GM23338 (cell line): ENCODE data around the gene SLC22A16. TPM values are rescaled to one million over a fixed set of nuclear protein-coding genes. Genes with fewer than 3 reads are reported as not detected.

Experiments
- ATAC-seq: fragments of 200-7000 bp; cut with Tn5 transposase; 3 replicates; pipeline ENCODE4 v1.9.1; 2020
- DNase-seq: peaks from one replicate; pipeline ENCODE4 v3.0.0-alpha.2; 2015; ENCODE audit warnings: low spot score
- H2AFZ ChIP-seq: fragments of 200-600 bp; sonication (generic); 2 replicates; pipeline ENCODE4 v1.8.0; 2016; ENCODE audit warnings: antibody characterized with exemption, mild to moderate bottlenecking, moderate library complexity
- H3F3A ChIP-seq: fragments of 200-600 bp; sonication (generic); replicated peaks from 2 replicates; pipeline ENCODE4 v1.8.0; 2017; ENCODE audit warnings: antibody characterized with exemption, mixed run types, low read depth
- H3K27ac ChIP-seq: fragments of 200-600 bp; sonication (generic); 2 replicates; pipeline ENCODE4 v1.6.1; 2016; ENCODE audit warnings: low read depth
- H3K27me3 ChIP-seq: fragments of 200-600 bp; sonication (generic); 2 replicates; pipeline ENCODE4 v1.8.0; 2016; ENCODE audit warnings: mild to moderate bottlenecking, mixed run types, moderate library complexity; ENCODE audit not compliant: insufficient read depth
- H3K36me3 ChIP-seq: fragments of 200-600 bp; sonication (generic); 2 replicates; pipeline ENCODE4 v1.8.0; 2016; ENCODE audit warnings: mild to moderate bottlenecking; ENCODE audit not compliant: insufficient read depth
- H3K4me1 ChIP-seq: fragments of 200-600 bp; sonication (generic); 2 replicates; pipeline ENCODE4 v1.8.0; 2016; ENCODE audit warnings: mild to moderate bottlenecking, moderate library complexity; ENCODE audit not compliant: insufficient read depth
- H3K4me2 ChIP-seq: fragments of 200-600 bp; sonication (generic); 2 replicates; pipeline ENCODE4 v1.7.1; 2017; ENCODE audit warnings: mixed run types
- H3K4me3 ChIP-seq: fragments of 200-600 bp; sonication (generic); 2 replicates; pipeline ENCODE4 v1.6.1; 2016; ENCODE audit warnings: mixed run types
- H3K79me2 ChIP-seq: fragments of 200-600 bp; sonication (generic); replicated peaks from 2 replicates; pipeline ENCODE4 v1.8.0; 2017; ENCODE audit warnings: mild to moderate bottlenecking; ENCODE audit not compliant: insufficient read depth
- H3K9me2 ChIP-seq: fragments of 200-600 bp; sonication (generic); 2 replicates; pipeline ENCODE4 v1.8.0; 2017; ENCODE audit not compliant: insufficient read depth
- H4K20me1 ChIP-seq: fragments of 200-600 bp; sonication (generic); replicated peaks from 2 replicates; pipeline ENCODE4 v1.8.0; 2017; ENCODE audit warnings: mild to moderate bottlenecking; ENCODE audit not compliant: insufficient read depth
- H3K27ac Mint-ChIP-seq: 2 replicates; pipeline ENCODE4 v1.8.0; 2020; ENCODE audit warnings: inconsistent platforms, mild to moderate bottlenecking, moderate library complexity, mixed read lengths
- H3K27me3 Mint-ChIP-seq: 3 replicates; pipeline ENCODE4 v1.8.0; 2022; ENCODE audit warnings: low read depth, mild to moderate bottlenecking, moderate library complexity, mixed read lengths, inconsistent platforms; ENCODE audit not compliant: insufficient read depth, poor library complexity
- H3K36me3 Mint-ChIP-seq: 3 replicates; pipeline ENCODE4 v1.8.0; 2021; ENCODE audit warnings: low read depth, mild to moderate bottlenecking, inconsistent platforms, moderate library complexity, mixed read lengths
- H3K4me1 Mint-ChIP-seq: 3 replicates; pipeline ENCODE4 v1.8.0; 2020; ENCODE audit warnings: mild to moderate bottlenecking, inconsistent platforms, mixed read lengths
- H3K4me3 Mint-ChIP-seq: 3 replicates; pipeline ENCODE4 v1.8.0; 2021; ENCODE audit warnings: moderate library complexity, mild to moderate bottlenecking, inconsistent platforms, mixed read lengths
- H3K9me3 Mint-ChIP-seq: 3 replicates; pipeline ENCODE4 v1.8.0; 2020; ENCODE audit warnings: moderate library complexity, mild to moderate bottlenecking, inconsistent platforms, mixed read lengths
- CREB1 ChIP-seq: fragments of 250-450 bp; sonication (Bioruptor Pico); IDR thresholded peaks from 2 replicates; pipeline ENCODE4 v1.5.0; 2020; ENCODE audit warnings: low read depth, mild to moderate bottlenecking, moderate library complexity
- CTCF ChIP-seq, 2 experiments: fragments of 200-600 bp in 1 of 2; sonication (generic) in 1 of 2; conservative IDR thresholded peaks; 2 replicates each; pipeline versions ENCODE4 v1.5.1 to v1.6.1; 2016 to 2017; ENCODE audit warnings: antibody characterized with exemption in 2 of 2, low read depth in 2 of 2, mild to moderate bottlenecking in 2 of 2, moderate library complexity in 1 of 2
- ETS1 ChIP-seq: IDR thresholded peaks from 2 replicates; pipeline ENCODE4 v1.6.1; 2016; ENCODE audit warnings: antibody characterized with exemption
- EZH2 ChIP-seq: fragments of 200-600 bp; sonication (generic); IDR thresholded peaks from one replicate; pipeline ENCODE4 v1.8.0; 2017; ENCODE audit warnings: antibody characterized with exemption, mild to moderate bottlenecking, low read depth; ENCODE audit not compliant: unreplicated experiment
- EZH2phosphoT487 ChIP-seq: fragments of 200-600 bp; sonication (generic); IDR thresholded peaks from one replicate; pipeline ENCODE4 v1.8.1; 2018; ENCODE audit warnings: antibody characterized with exemption; ENCODE audit not compliant: unreplicated experiment
- JUNB ChIP-seq: IDR thresholded peaks from one replicate; pipeline ENCODE4 v1.6.1; 2016; ENCODE audit warnings: antibody characterized with exemption; ENCODE audit not compliant: unreplicated experiment
- POLR2AphosphoS5 ChIP-seq: IDR thresholded peaks from 2 replicates; pipeline ENCODE4 v1.6.1; 2016; ENCODE audit warnings: antibody characterized with exemption, low read depth
- REST ChIP-seq: IDR thresholded peaks from one replicate; pipeline ENCODE4 v1.6.1; 2018; ENCODE audit warnings: antibody characterized with exemption; ENCODE audit not compliant: unreplicated experiment
- STAT1 ChIP-seq: IDR thresholded peaks from one replicate; pipeline ENCODE4 v1.6.1; 2016; ENCODE audit warnings: antibody characterized with exemption; ENCODE audit not compliant: unreplicated experiment
- ZNF114 ChIP-seq: fragments of 250-450 bp; sonication (Bioruptor Pico); IDR thresholded peaks from 2 replicates; pipeline ENCODE4 v1.5.0; 2020; ENCODE audit warnings: mild to moderate bottlenecking, moderate library complexity
- ZNF331 ChIP-seq: fragments of 250-450 bp; sonication (Bioruptor Pico); IDR thresholded peaks from 2 replicates; pipeline ENCODE4 v1.5.0; 2020; ENCODE audit warnings: low read depth, mild to moderate bottlenecking, moderate library complexity
- polyA plus RNA-seq: library from polyadenylated mRNA; unstranded; fragments of >200 nt; fragmentation: Nextera tagmentation; extraction: Ambion mirVana; gene quantifications from 2 replicates; pipeline ENCODE4 v1.2.1, GENCODE V29; 2016
- total RNA-seq: library from RNA; depleted of rRNA; stranded (reverse); fragments of >200 nt; shearing (Covaris generic); gene quantifications from 2 replicates; pipeline ENCODE4 v1.2.3, GENCODE V29; 2014

SLC22A16 gene
- total and polyA plus RNA-seq, 2 experiments from 2014 or later: 0.37 to 0.42 TPM

- H3K27me3 ChIP-seq: no peaks in the 10 kb centered on the region
- H3K36me3 ChIP-seq: no peaks in the 10 kb centered on the region
- H3K4me3 Mint-ChIP-seq: no peak overlapping the region
- no peak for DNase-seq
- H3K4me2 ChIP-seq: no peak overlapping the region
- no peaks in the 10 kb centered on the region; the same call in 1 of the 2 replicates for H3K9me2 ChIP-seq
- H3K79me2 ChIP-seq: no peaks in the 10 kb centered on the region
- no peaks in the 10 kb centered on the region for H3K27me3 Mint-ChIP-seq
- no peak overlapping the region for H3K4me3 ChIP-seq
- H3F3A ChIP-seq: no peaks in the 10 kb centered on the region
- no peak overlapping the region for H3K27ac ChIP-seq
- TF ChIP-seq ZNF331 (CRISPR knock-in tag): no peak
- TF ChIP-seq CTCF (conservative IDR thresholded peaks at IDR 0.05; ENCODE audit: low read depth in 2 of 2): no peak
- no peak for TF ChIP-seq ZNF114 (CRISPR knock-in tag)
- TF ChIP-seq POLR2AphosphoS5: no peak
- no peak for TF ChIP-seq REST
- TF ChIP-seq STAT1: no peak
- no peak for TF ChIP-seq EZH2phosphoT487
- no peaks in the 10 kb centered on the region for H3K9me3 Mint-ChIP-seq
- 0 out of 2 replicates have a peak, but pooled peaks cover 5% of the 10 kb centered on the region for H3K4me1 ChIP-seq
- H4K20me1 ChIP-seq: no peaks in the 10 kb centered on the region
- peaks cover 3% of the 10 kb centered on the region; the same call in 1 of the 3 replicates for H3K4me1 Mint-ChIP-seq
- ATAC-seq: no peak
- H3K36me3 Mint-ChIP-seq: no peaks in the 10 kb centered on the region
- H3K27ac Mint-ChIP-seq: no peak overlapping the region
- peak overlapping the region; percentile 54 for H2AFZ ChIP-seq
Measured at GRCh38 chr6:110490110-110490509, 13.7 kb upstream of the SLC22A16 start.

- 0 out of 2 replicates have a peak, but pooled peaks cover 5% of the 10 kb centered on the region for H3K4me1 ChIP-seq
- no peak overlapping the region for H3K27ac Mint-ChIP-seq
- no peaks in the 10 kb centered on the region for H3K27me3 Mint-ChIP-seq
- no peak for DNase-seq
- H3K36me3 ChIP-seq: no peaks in the 10 kb centered on the region
- H3K79me2 ChIP-seq: no peaks in the 10 kb centered on the region
- no peaks in the 10 kb centered on the region for H3F3A ChIP-seq
- H3K27me3 ChIP-seq: no peaks in the 10 kb centered on the region
- H3K4me2 ChIP-seq: no peak overlapping the region
- H3K36me3 Mint-ChIP-seq: no peaks in the 10 kb centered on the region
- no peaks in the 10 kb centered on the region for H3K9me3 Mint-ChIP-seq
- no peak overlapping the region for H3K4me3 ChIP-seq
- no peaks in the 10 kb centered on the region; the same call in 1 of the 2 replicates for H3K9me2 ChIP-seq
- peaks cover 3% of the 10 kb centered on the region; the same call in 1 of the 3 replicates for H3K4me1 Mint-ChIP-seq
- H3K27ac ChIP-seq: no peak overlapping the region
- H3K4me3 Mint-ChIP-seq: no peak overlapping the region
- H4K20me1 ChIP-seq: no peaks in the 10 kb centered on the region
- no peak overlapping the region for H2AFZ ChIP-seq
- no peak for ATAC-seq
- no peak for TF ChIP-seq CTCF (conservative IDR thresholded peaks at IDR 0.05; ENCODE audit: low read depth in 2 of 2)
- TF ChIP-seq JUNB: no peak
- TF ChIP-seq EZH2phosphoT487: no peak
- TF ChIP-seq REST: no peak
- TF ChIP-seq ETS1: no peak
- no peak for TF ChIP-seq EZH2
- TF ChIP-seq POLR2AphosphoS5: no peak
- TF ChIP-seq CREB1 (CRISPR knock-in tag): no peak
Measured at GRCh38 chr6:110488606-110489190, 12.3 kb upstream of the SLC22A16 start.
